Measurements from ENCODE around the gene SERF2.
"Not testable (repeated sequence)": the region's sequence is repeated elsewhere in the genome, so short reads cannot be mapped to it uniquely, and the experiment has no call there.

Gene SERF2

GRCh38 chr15:43828061-43828657 lies 36.0 kb downstream of the SERF2 start:
- Histone ChIP-seq H3K36me3 (ENCODE audit: control insufficient read depth, insufficient read depth, low read length) (no peaks in the 10 kb centered on the region), H3K9me3 (ENCODE audit: control insufficient read depth, low read length) (no peaks in the 10 kb centered on the region), H3K27me3 (replicated peaks; ENCODE audit: control insufficient read depth, insufficient read depth, low read length, poor library complexity, severe bottlenecking) (no peaks in the 10 kb centered on the region), H3K4me1 (ENCODE audit: control insufficient read depth, insufficient read depth, low read length, poor library complexity, severe bottlenecking) (peaks cover 16% of the 10 kb centered on the region), H3K4me3 (ENCODE audit: insufficient read depth, low read depth, low read length, poor library complexity, severe bottlenecking) (peak overlapping the region; percentile 33), H3K27ac (ENCODE audit: insufficient read depth, low read length, poor library complexity, severe bottlenecking) (peak overlapping the region; percentile 82)
- no peak for DNase-seq

GRCh38 chr15:43829951-43830540 lies 37.9 kb downstream of the SERF2 start:
- H3K36me3 ChIP-seq (ENCODE audit: control insufficient read depth, insufficient read depth, low read length); H3K9me3 ChIP-seq (ENCODE audit: control insufficient read depth, low read length); H3K27ac ChIP-seq (ENCODE audit: insufficient read depth, low read length, poor library complexity, severe bottlenecking); DNase-seq; H3K27me3 ChIP-seq (replicated peaks; ENCODE audit: control insufficient read depth, insufficient read depth, low read length, poor library complexity, severe bottlenecking); H3K4me3 ChIP-seq (ENCODE audit: insufficient read depth, low read depth, low read length, poor library complexity, severe bottlenecking): not testable (repeated sequence)
- peaks cover 10% of the 10 kb centered on the region for H3K4me1 ChIP-seq (ENCODE audit: control insufficient read depth, insufficient read depth, low read length, poor library complexity, severe bottlenecking)

- H3K27ac ChIP-seq (ENCODE audit: insufficient read depth, low read length, poor library complexity, severe bottlenecking); H3K27me3 ChIP-seq (replicated peaks; ENCODE audit: control insufficient read depth, insufficient read depth, low read length, poor library complexity, severe bottlenecking); DNase-seq; H3K36me3 ChIP-seq (ENCODE audit: control insufficient read depth, insufficient read depth, low read length); H3K9me3 ChIP-seq (ENCODE audit: control insufficient read depth, low read length); H3K4me3 ChIP-seq (ENCODE audit: insufficient read depth, low read depth, low read length, poor library complexity, severe bottlenecking); H3K4me1 ChIP-seq (ENCODE audit: control insufficient read depth, insufficient read depth, low read length, poor library complexity, severe bottlenecking): not testable (repeated sequence)
Observed at GRCh38 chr15:43830691-43831275, 38.7 kb downstream of the SERF2 start.

- H3K4me3 ChIP-seq (ENCODE audit: insufficient read depth, low read depth, low read length, poor library complexity, severe bottlenecking); H3K36me3 ChIP-seq (ENCODE audit: control insufficient read depth, insufficient read depth, low read length); H3K9me3 ChIP-seq (ENCODE audit: control insufficient read depth, low read length); H3K27ac ChIP-seq (ENCODE audit: insufficient read depth, low read length, poor library complexity, severe bottlenecking); H3K4me1 ChIP-seq (ENCODE audit: control insufficient read depth, insufficient read depth, low read length, poor library complexity, severe bottlenecking); DNase-seq; H3K27me3 ChIP-seq (replicated peaks; ENCODE audit: control insufficient read depth, insufficient read depth, low read length, poor library complexity, severe bottlenecking): not testable (repeated sequence)
Observed at GRCh38 chr15:43831519-43832052, 39.5 kb downstream of the SERF2 start.

GRCh38 chr15:43832485-43832884 lies 40.4 kb downstream of the SERF2 start:
- H3K27ac ChIP-seq (ENCODE audit: insufficient read depth, low read length, poor library complexity, severe bottlenecking); H3K4me1 ChIP-seq (ENCODE audit: control insufficient read depth, insufficient read depth, low read length, poor library complexity, severe bottlenecking); H3K9me3 ChIP-seq (ENCODE audit: control insufficient read depth, low read length); H3K4me3 ChIP-seq (ENCODE audit: insufficient read depth, low read depth, low read length, poor library complexity, severe bottlenecking); DNase-seq; H3K27me3 ChIP-seq (replicated peaks; ENCODE audit: control insufficient read depth, insufficient read depth, low read length, poor library complexity, severe bottlenecking); H3K36me3 ChIP-seq (ENCODE audit: control insufficient read depth, insufficient read depth, low read length): not testable (repeated sequence)

GRCh38 chr15:43845421-43845820 lies 53.3 kb downstream of the SERF2 start:
- Histone ChIP-seq H3K36me3 (ENCODE audit: control insufficient read depth, insufficient read depth, low read length) (peaks cover 24% of the 10 kb centered on the region), H3K9me3 (ENCODE audit: control insufficient read depth, low read length) (no peaks in the 10 kb centered on the region)

More at GRCh38 chr15:43845421-43845820, 53.3 kb downstream of the SERF2 start:
- Histone ChIP-seq H3K4me1 (ENCODE audit: control insufficient read depth, insufficient read depth, low read length, poor library complexity, severe bottlenecking) (no peaks in the 10 kb centered on the region), H3K4me3 (ENCODE audit: insufficient read depth, low read depth, low read length, poor library complexity, severe bottlenecking) (no peak overlapping the region), H3K27ac (ENCODE audit: insufficient read depth, low read length, poor library complexity, severe bottlenecking) (no peak overlapping the region), H3K27me3 (replicated peaks; ENCODE audit: control insufficient read depth, insufficient read depth, low read length, poor library complexity, severe bottlenecking) (no peaks in the 10 kb centered on the region)
- DNase-seq = no peak
